Heart left ventricle (tissue), 16 donors: ENCODE data around the gene GSG1L. TPM values are rescaled to one million over a fixed set of nuclear protein-coding genes. Genes with fewer than 3 reads are reported as not detected.

Source experiments
- ATAC-seq, 4 donors: fragments of 200-7000 bp; cut with Tn5 transposase; one replicate each; pipeline ENCODE4 v1.9.1; 2020 to 2022; ENCODE audit warnings: moderate library complexity in 4 of 4, mild to moderate bottlenecking in 3 of 4, moderate number of reproducible peaks in 1 of 4
- DNase-seq, 5 donors: peaks; one replicate each; pipeline ENCODE4 v3.0.0-alpha.2; 2020
- H3K27ac ChIP-seq, 12 donors: fragments of 200-600 bp; sonication (generic) in 4 of 12; one replicate each; pipeline versions ENCODE4 v1.5.0 to v1.8.0; 2016 to 2022; ENCODE audit warnings: mild to moderate bottlenecking in 2 of 12
- H3K27me3 ChIP-seq, 9 donors: fragments of 200-600 bp; sonication (generic) in 2 of 9; one replicate each; pipeline versions ENCODE4 v1.5.1 to v1.8.0; 2016 to 2022; ENCODE audit warnings: mild to moderate bottlenecking in 3 of 9
- H3K36me3 ChIP-seq, 9 donors: fragments of 200-600 bp; sonication (generic) in 2 of 9; one replicate each; pipeline versions ENCODE4 v1.5.0 to v1.8.0; 2018 to 2022; ENCODE audit warnings: mild to moderate bottlenecking in 2 of 9
- H3K4me1 ChIP-seq, 12 donors: fragments of 200-600 bp; sonication (generic) in 4 of 12; one replicate each; pipeline versions ENCODE4 v1.5.0 to v1.8.0; 2016 to 2022; ENCODE audit warnings: mild to moderate bottlenecking in 3 of 12
- H3K4me3 ChIP-seq, 12 donors: fragments of 200-600 bp; sonication (generic) in 4 of 12; one replicate each; pipeline versions ENCODE4 v1.5.0 to v1.8.0; 2017 to 2022; ENCODE audit warnings: mild to moderate bottlenecking in 9 of 12, moderate library complexity in 4 of 12
- H3K9me3 ChIP-seq, 12 donors: fragments of 200-600 bp; sonication (generic) in 4 of 12; one replicate each; pipeline versions ENCODE4 v1.5.0 to v1.8.0; 2016 to 2022; ENCODE audit warnings: mild to moderate bottlenecking in 1 of 12
- POLR2A ChIP-seq, 2 donors: fragments of 450-650 bp; IDR thresholded peaks; one replicate each; pipeline ENCODE4 v1.6.1; 2017; ENCODE audit warnings: antibody characterized with exemption in 2 of 2, mild to moderate bottlenecking in 2 of 2, moderate library complexity in 2 of 2
- WGBS, 4 donors: extraction: QIAGEN DNeasy Blood & Tissue Kit in 2 of 4; methylation state at CpG; one replicate each; pipeline versions ENCODE4 v1.1.5 to v1.1.7; 2013 to 2018; 5-methylcytosine and 5-hydroxymethylcytosine counted together
- intact Hi-C, 10 donors: fragments of 100-400 bp; cut with DNase I; formaldehyde crosslinking; loops; one replicate each; pipeline versions ENCODE4 v1.11.1 to v1.14.2; 2022
- polyA plus RNA-seq, 2 donors: library from polyadenylated mRNA; stranded (reverse); fragments of 200-250 nt; gene quantifications; one replicate each; pipeline ENCODE4 v1.2.3, GENCODE V29; 2013
- total RNA-seq, 9 donors: library from RNA; depleted of rRNA in 2 of 9; stranded (reverse); fragments of >200 nt in 2 of 9; fragmentation: NEBNext Ultra II Directional in 3 of 9; extraction: Animal tissue kit (Norgen Biotek cat#: 25700) in 3 of 9; gene quantifications; one replicate each; pipeline versions ENCODE4 v1.1.0 to v1.2.4, GENCODE V29; 2016 to 2023
- TF ChIP-seq, protein P1 (sequence below), 12 donors: fragments of 200-600 bp; sonication (generic) in 4 of 12; IDR thresholded peaks; one replicate each; pipeline versions ENCODE4 v1.5.0 to v1.8.0; 2018 to 2022; ENCODE audit warnings: antibody characterized with exemption in 12 of 12, mild to moderate bottlenecking in 5 of 12
- donor health status: ischemic (EF 13 %, LVEDD 7.1; RV severe dilation, severe dysfunction).
- donor health status: healthy with polysubstance abuse.
- donor health status: DM: no; HTN: yes; CAD: no.
- donor health status: DM: no; HTN: no; CAD: no.
- donor health status: ischemic (EF 25% LVEDD 6.9; RV normal size, moderate dysfunction).
- donor health status: ischemic (EF 25% LVEDD 5.7; RV mildly dilated, moderate dysfunction).
- donor health status: healthy.
- donor health status: DM: yes; HTN: yes; CAD: no.
- donor health status: ischemic (EF 35%, LVEDD 5.7; RV mildly dilated, moderate dysfunction).
- donor health status: nonischemic (EF 11% LVEDD 7.7; RV severe dilation, severe dysfunction).
- donor health status: DM: yes; HTN: yes; CAD: no.
- donor health status: PGD.
- donor health status: ischemic (EF 29% LVEDD 5.4; RV normal size, mild dysfunction).
- donor health status: nonischemic (EF 23%, LVEDD 6.1; RV moderate dilation, normal function).

Gene GSG1L
- total and polyA plus RNA-seq, 11 donors = 0.11 to 8.7 (median 1.8) TPM; not detected in 4

GRCh38 chr16:27960619-27961295, 102.8 kb downstream of the GSG1L start:
- intact Hi-C loops = no loop called here
- no peaks in the 10 kb centered on the region for H3K4me1 ChIP-seq
- DNase-seq (no peak), ATAC-seq (peak in 1 of 4 donors; percentile 22)
- H3K9me3 ChIP-seq = peaks cover 0 to 17% (median 0%) of the 10 kb centered on the region in 12 donors
- H3K36me3 ChIP-seq = no peaks in the 10 kb centered on the region
- 84 to 91% (median 87%) methylated on average over 15 to 17 of the region's 17 CpGs for WGBS, 4 donors
- no peaks in the 10 kb centered on the region for H3K27me3 ChIP-seq
- H3K4me3 ChIP-seq = no peak overlapping the region
- no peak for TF ChIP-seq POLR2A (IDR thresholded peaks at IDR 0.05)
- TF ChIP-seq, protein P1, sequence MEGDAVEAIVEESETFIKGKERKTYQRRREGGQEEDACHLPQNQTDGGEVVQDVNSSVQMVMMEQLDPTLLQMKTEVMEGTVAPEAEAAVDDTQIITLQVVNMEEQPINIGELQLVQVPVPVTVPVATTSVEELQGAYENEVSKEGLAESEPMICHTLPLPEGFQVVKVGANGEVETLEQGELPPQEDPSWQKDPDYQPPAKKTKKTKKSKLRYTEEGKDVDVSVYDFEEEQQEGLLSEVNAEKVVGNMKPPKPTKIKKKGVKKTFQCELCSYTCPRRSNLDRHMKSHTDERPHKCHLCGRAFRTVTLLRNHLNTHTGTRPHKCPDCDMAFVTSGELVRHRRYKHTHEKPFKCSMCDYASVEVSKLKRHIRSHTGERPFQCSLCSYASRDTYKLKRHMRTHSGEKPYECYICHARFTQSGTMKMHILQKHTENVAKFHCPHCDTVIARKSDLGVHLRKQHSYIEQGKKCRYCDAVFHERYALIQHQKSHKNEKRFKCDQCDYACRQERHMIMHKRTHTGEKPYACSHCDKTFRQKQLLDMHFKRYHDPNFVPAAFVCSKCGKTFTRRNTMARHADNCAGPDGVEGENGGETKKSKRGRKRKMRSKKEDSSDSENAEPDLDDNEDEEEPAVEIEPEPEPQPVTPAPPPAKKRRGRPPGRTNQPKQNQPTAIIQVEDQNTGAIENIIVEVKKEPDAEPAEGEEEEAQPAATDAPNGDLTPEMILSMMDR (IDR thresholded peaks at IDR 0.05) = no peak
- H3K27ac ChIP-seq = no peak overlapping the region

GRCh38 chr16:27959914-27960313, 103.6 kb downstream of the GSG1L start:
- Histone ChIP-seq H3K27ac (no peak overlapping the region), H3K4me1 (no peaks in the 10 kb centered on the region), H3K27me3 (no peaks in the 10 kb centered on the region), H3K9me3 (peaks cover 0 to 25% (median 6%) of the 10 kb centered on the region in 12 donors), H3K4me3 (no peak overlapping the region), H3K36me3 (no peaks in the 10 kb centered on the region)
- ATAC-seq (no peak), DNase-seq (no peak)
- intact Hi-C loops = no loop called here
- no peak for TF ChIP-seq POLR2A (IDR thresholded peaks at IDR 0.05)
- TF ChIP-seq, protein P1 (IDR thresholded peaks at IDR 0.05) = no peak
- 27 to 34% (median 29%) methylated on average over 4 of the region's 4 CpGs for WGBS, 4 donors

GRCh38 chr16:27954191-27954590, 109.3 kb downstream of the GSG1L start:
- H3K9me3 ChIP-seq = peaks cover 0 to 27% (median 9%) of the 10 kb centered on the region in 12 donors

GRCh38 chr16:27952811-27953210, 110.7 kb downstream of the GSG1L start:
- DNase-seq (no peak), ATAC-seq (no peak)
- intact Hi-C loops = no loop called here
- Histone ChIP-seq H3K27ac (no peak overlapping the region), H3K4me3 (no peak overlapping the region), H3K27me3 (peaks cover 0 to 5% (median 0%) of the 10 kb centered on the region in 9 donors), H3K9me3 (peaks cover 0 to 27% (median 8%) of the 10 kb centered on the region in 12 donors), H3K4me1 (no peaks in the 10 kb centered on the region), H3K36me3 (no peaks in the 10 kb centered on the region)
- TF ChIP-seq, protein P1 (IDR thresholded peaks at IDR 0.05) = no peak
- no peak for TF ChIP-seq POLR2A (IDR thresholded peaks at IDR 0.05)
- 78 to 83% (median 82%) methylated on average over 3 of the region's 3 CpGs for WGBS, 4 donors

More at GRCh38 chr16:27954191-27954590, 109.3 kb downstream of the GSG1L start:
- Histone ChIP-seq H3K4me1 (no peaks in the 10 kb centered on the region), H3K27ac (no peak overlapping the region), H3K27me3 (peaks cover 0 to 5% (median 0%) of the 10 kb centered on the region in 9 donors), H3K36me3 (no peaks in the 10 kb centered on the region), H3K4me3 (no peak overlapping the region)
- no peak for DNase-seq
- TF ChIP-seq, protein P1 (IDR thresholded peaks at IDR 0.05) = no peak
- TF ChIP-seq POLR2A (IDR thresholded peaks at IDR 0.05) = no peak
- ATAC-seq = no peak
- 66 to 82% (median 69%) methylated on average over 3 of the region's 3 CpGs for WGBS, 4 donors
- intact Hi-C loops = no loop called here
